NB4 (cell line): ENCODE results near the gene RYR3.

Source experiments
- CTCF ChIP-seq: IDR thresholded peaks from one replicate; pipeline ENCODE4 v1.5.1; 2012; ENCODE audit warnings: low read depth, low read length
- MYC ChIP-seq: IDR thresholded peaks from 2 replicates; pipeline ENCODE4 v1.6.1; 2011; ENCODE audit warnings: low read depth, low read length
- POLR2A ChIP-seq: IDR thresholded peaks from 2 replicates; pipeline ENCODE4 v1.6.1; 2011; ENCODE audit warnings: mild to moderate bottlenecking; ENCODE audit not compliant: insufficient read length; ENCODE audit errors: extremely low read depth

- no peak for TF ChIP-seq CTCF
- no peak for TF ChIP-seq POLR2A
- no peak for TF ChIP-seq MYC
Observed at GRCh38 chr15:33449810-33450209, 139.0 kb downstream of the RYR3 start.
